Measurements from ENCODE around the gene GNA12.
"Not testable (repeated sequence)": the region's sequence is repeated elsewhere in the genome, so short reads cannot be mapped to it uniquely, and the experiment has no call there.

GNA12 gene

DNA sequence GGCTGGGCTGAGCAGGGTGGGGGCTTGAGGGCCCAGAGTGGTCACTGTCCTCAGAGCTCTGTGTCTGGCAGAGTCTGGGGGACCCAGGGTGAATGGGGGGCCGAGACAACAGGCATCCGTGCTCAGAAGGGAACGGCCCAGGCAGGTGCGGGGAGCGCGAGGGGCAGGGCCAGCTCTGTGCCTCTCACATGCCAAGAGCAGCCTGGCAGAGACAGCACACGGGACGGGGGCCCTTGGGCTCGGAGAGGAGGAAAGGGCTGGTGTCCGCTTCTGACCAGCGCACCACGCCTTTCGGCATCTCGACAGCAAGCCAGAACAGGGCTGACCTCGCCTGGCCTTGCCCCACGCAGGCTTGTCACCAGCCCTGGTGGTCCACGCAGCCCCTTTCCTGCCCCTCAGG, 142.7 kb downstream of the GNA12 start:
- no peak overlapping the region for H3K4me3 ChIP-seq (replicated peaks; ENCODE audit: low read depth, low read length)
- TF ChIP-seq, protein P1, sequence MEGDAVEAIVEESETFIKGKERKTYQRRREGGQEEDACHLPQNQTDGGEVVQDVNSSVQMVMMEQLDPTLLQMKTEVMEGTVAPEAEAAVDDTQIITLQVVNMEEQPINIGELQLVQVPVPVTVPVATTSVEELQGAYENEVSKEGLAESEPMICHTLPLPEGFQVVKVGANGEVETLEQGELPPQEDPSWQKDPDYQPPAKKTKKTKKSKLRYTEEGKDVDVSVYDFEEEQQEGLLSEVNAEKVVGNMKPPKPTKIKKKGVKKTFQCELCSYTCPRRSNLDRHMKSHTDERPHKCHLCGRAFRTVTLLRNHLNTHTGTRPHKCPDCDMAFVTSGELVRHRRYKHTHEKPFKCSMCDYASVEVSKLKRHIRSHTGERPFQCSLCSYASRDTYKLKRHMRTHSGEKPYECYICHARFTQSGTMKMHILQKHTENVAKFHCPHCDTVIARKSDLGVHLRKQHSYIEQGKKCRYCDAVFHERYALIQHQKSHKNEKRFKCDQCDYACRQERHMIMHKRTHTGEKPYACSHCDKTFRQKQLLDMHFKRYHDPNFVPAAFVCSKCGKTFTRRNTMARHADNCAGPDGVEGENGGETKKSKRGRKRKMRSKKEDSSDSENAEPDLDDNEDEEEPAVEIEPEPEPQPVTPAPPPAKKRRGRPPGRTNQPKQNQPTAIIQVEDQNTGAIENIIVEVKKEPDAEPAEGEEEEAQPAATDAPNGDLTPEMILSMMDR (IDR thresholded peaks at IDR 0.05; ENCODE audit: low read length, missing control alignments): no peak
- DNase-seq (ENCODE audit: low read depth): no peak

DNA sequence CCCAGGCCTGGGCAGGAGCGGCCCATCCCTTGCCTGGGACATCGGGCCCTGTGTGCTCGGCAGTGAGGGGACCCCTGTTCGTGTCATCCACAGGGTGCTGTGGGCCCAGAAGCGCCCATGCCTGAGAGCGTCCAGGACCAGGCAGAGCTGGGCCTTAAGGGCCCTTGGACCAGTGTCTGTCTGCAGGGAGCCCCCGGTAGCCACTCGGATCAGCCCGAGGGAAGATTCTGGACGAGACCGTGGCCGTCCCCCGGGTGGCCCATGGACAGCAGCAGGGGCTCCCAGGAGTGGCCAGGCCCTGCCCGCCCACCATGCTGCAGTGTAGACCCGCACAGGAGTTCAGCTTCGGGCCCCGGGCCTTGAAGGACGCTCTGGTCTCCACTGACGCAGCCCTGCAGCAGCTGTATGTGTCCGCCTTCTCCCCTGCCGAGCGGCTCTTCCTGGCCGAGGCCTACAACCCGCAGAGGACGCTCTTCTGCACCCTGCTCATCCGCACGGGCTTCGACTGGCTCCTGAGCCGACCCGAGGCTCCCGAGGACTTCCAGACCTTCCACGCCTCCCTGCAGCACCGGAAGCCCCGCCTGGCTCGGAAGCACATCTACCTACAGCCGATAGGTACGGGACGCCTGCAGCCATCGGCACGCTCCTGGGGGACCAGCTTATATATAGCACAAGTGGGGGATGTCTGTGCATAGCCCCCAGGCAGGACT, 143.8 kb downstream of the GNA12 start:
- TF ChIP-seq, protein P1 (IDR thresholded peaks at IDR 0.05; ENCODE audit: low read length, missing control alignments): no peak

DNA sequence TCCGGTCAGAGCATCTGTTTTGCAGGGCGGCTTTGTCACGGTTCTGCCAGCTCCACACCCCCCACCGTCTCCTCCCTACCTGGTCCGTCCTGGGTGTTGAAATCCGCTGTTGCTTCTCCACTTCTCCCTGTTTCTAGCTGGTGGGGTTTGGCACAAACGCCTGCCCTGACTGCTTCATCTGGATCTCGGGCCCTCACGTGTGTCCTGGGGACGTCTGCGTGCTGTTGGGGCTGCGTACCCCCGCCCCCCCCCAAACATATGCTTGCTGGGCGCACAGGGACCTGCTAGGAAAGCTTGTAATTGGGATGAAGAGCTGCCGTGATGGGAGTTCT, 144.9 kb downstream of the GNA12 start:
- no peak overlapping the region for H3K4me3 ChIP-seq (replicated peaks; ENCODE audit: low read depth, low read length)
- no peak for DNase-seq (ENCODE audit: low read depth)
- TF ChIP-seq, protein P1 (IDR thresholded peaks at IDR 0.05; ENCODE audit: low read length, missing control alignments): no peak

More for the DNA sequence above, 143.8 kb downstream of the GNA12 start:
- H3K4me3 ChIP-seq (replicated peaks; ENCODE audit: low read depth, low read length): no peak overlapping the region
- DNase-seq (ENCODE audit: low read depth): no peak

DNA sequence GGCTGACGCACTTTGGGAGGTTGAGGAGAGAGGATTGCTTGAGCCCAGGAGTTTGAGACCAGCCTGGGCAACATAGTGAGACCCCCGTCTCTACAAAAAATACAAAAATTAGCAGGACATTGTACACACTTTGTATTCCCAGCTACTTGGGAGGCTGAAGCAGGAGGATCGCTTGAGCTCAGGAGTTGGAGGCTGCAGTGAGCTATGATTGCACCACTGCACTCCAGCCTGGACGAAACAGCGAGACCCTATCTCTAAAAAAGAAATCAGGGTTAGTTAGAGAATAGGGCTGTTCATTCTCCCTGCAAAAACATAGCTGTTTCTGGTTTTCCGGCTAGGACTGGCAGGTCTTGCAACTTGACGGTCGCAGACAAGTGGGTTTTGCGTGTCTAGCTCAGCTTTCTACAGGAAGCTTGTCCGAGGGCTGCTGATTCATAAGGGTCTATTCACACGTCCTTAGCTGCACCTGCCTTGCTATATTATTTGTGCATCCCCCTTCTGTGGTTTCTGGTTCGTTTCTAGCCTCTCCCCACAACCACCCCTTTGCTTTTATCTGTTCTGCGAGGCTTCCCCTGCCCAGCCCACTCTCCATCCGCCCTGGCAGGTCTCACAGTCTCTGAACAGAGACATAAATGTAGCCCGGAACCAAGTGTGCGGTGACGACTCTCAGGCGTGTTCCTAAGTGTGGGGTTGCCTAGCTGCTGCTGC, 145.4 kb downstream of the GNA12 start:
- DNase-seq (ENCODE audit: low read depth): no peak
- no peak overlapping the region for H3K4me3 ChIP-seq (replicated peaks; ENCODE audit: low read depth, low read length)
- TF ChIP-seq, protein P1 (IDR thresholded peaks at IDR 0.05; ENCODE audit: low read length, missing control alignments): no peak

DNA sequence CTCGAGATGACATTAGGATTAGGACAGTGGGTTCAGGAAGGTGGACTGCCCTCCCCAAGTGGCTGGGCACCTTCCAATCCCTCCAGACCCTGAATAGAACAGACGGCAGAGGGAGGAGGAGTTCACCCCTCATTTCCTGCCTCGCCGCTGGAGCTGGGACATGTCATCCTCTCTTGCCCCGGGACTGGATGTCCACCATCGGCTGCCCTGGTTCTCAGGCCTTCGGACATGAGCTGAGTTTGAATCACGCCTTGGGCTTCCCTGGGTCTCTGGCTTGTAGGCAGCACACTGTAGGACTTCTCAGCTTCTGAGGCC, 150.0 kb downstream of the GNA12 start:
- DNase-seq (ENCODE audit: low read depth); H3K4me3 ChIP-seq (replicated peaks; ENCODE audit: low read depth, low read length): not testable (repeated sequence)

DNA sequence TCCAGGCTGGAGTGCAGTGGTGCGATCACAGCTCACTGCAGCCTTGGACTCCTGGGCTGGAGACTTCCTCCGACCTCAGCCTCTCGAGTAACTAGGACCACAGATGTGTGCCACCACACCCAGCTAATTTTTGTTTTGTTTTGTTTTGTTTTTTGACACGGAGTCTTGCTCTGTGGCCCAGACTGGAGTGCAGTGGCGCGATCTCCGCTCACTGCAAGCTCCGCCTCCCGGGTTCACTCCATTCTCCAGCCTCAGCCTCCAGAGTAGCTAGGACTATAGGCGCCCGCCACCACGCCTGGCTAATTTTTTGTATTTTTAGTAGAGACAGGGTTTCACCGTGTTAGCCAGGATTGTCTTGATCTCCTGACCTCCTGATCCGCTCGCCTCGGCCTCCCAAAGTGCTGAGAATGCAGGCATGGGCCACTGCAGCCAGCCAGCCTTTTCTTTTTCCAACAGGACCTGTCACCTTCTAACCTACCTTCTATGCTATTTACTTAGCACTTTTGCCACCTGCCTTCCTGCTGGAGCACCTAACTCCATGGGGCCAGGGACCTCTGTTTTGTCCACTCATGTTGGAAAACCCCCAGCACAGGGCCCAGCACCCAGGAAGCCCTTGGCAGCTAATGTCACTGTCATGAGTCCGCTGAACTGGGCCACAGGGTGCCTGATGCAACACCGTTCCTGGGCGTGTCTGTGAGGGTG, 150.5 kb downstream of the GNA12 start:
- not testable (repeated sequence) for H3K4me3 ChIP-seq (replicated peaks; ENCODE audit: low read depth, low read length); DNase-seq (ENCODE audit: low read depth)

DNA sequence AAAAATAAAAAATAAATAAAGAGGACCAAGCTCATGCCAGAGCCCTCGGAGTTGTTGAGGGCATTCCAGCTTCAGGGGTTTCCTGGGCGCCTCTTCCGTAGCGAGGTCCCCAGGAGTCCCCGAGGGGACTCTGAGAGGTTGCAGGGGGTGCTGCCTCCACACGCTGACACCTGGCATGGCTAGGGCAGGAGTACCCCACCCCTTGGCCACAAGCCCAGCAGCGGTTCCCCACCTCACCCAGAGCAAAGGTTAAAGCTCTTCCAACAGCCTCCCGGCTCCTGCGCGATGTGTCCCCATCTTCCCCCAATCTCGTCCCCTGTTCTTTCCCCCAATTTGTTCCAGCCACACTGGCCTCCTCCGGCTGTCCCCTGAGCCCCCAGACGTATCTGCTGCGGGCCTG, 151.6 kb downstream of the GNA12 start:
- TF ChIP-seq, protein P1 (IDR thresholded peaks at IDR 0.05; ENCODE audit: low read length, missing control alignments): no peak
- DNase-seq (ENCODE audit: low read depth): no peak
- H3K4me3 ChIP-seq (replicated peaks; ENCODE audit: low read depth, low read length): no peak overlapping the region

DNA sequence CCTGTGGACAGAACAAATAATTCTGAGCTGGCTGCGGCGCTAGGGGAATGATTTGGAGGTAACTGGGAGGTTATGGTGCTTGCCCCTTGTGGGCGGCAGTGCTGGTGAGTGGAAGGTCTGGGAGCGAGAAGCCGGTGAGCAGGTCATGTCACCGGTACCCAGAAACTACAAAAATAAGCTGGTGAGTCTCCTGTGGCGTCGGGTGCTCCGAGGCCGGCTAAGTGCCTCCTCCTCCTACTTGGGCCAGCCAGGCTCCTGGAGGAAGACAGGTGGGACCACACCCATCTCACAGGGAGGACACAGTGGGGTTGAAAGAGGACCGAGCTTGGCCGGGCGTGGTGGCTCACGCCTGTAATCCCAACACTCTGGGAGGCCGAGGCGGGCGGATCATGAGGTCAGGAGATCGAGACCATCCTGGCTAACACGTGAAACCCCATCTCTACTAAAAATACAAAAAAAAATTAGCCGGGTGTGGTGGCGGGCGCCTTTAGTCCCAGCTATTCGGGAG, 152.1 kb downstream of the GNA12 start:
- not testable (repeated sequence) for DNase-seq (ENCODE audit: low read depth); H3K4me3 ChIP-seq (replicated peaks; ENCODE audit: low read depth, low read length)
